ENCODE measurements around the gene DISP3.

Gene DISP3

DNA sequence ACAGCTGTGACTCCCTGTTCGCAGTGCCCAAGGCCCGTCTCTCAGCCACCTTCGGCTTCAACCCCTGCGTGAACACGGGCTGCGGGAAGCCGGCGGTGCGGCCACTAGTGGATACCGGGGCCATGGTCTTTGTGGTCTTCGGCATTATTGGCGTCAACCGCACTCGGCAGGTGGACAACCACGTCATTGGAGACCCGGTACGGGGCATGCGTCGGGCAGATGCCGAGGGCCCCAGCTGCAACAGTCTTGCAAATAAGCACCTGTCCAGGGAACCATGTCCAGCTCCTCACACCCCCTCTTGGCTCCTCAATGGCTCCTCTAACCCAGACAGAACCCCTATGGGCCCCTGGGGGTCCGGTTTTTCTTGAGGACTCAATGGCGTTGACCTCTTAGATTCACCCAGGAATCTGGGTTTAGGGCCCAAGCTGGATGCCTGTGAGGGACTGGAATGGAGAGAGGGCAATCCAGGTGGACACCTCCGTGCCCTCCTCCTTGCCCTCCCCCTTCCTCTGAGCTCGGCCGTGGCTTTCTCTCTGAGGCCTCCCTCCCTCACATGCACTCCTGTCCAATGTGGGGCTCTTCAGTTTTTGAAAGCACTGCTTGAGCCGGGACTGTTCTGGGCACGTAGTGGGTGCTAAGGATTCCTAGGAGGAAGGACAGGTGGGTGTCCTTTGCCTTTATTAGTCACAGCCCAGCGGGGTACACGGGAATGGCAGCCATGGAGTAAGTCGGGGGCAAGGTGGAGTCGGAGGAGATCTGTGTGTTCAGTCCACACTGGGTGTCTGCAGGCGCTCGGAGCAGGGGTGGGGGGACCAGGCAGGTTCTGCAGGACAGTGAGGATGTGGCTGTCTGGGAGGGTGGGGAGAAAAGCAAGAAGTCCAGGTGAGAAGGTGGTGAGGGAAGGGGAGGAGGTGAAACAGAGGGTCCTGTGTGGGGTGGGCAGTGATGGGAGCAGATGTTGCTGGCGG lies 51.1 kb downstream of the DISP3 start:
- H3K4me3 ChIP-seq = no peak overlapping the region
- peaks cover 0 to 11% (median 0%) of the 10 kb centered on the region in 10 experiments; a peak in 4 of 20 replicates for H3K4me1 ChIP-seq
- no peak overlapping the region for H3K4me2 ChIP-seq
- H3K36me3 ChIP-seq = no peaks in the 10 kb centered on the region
- no peak overlapping the region for H3K9ac ChIP-seq
- TF ChIP-seq Cebpa-rat (IDR thresholded peaks at IDR 0.05) = no peak
- H3K27ac ChIP-seq = no peak overlapping the region
- H3K9me3 ChIP-seq (replicated peaks in 1 of 11) = no peaks in the 10 kb centered on the region
- H3K27me3 ChIP-seq = no peaks in the 10 kb centered on the region
- peaks cover 0 to 19% (median 0%) of the 10 kb centered on the region in 11 experiments; a peak in 4 of 22 replicates for H4K20me1 ChIP-seq

DNA sequence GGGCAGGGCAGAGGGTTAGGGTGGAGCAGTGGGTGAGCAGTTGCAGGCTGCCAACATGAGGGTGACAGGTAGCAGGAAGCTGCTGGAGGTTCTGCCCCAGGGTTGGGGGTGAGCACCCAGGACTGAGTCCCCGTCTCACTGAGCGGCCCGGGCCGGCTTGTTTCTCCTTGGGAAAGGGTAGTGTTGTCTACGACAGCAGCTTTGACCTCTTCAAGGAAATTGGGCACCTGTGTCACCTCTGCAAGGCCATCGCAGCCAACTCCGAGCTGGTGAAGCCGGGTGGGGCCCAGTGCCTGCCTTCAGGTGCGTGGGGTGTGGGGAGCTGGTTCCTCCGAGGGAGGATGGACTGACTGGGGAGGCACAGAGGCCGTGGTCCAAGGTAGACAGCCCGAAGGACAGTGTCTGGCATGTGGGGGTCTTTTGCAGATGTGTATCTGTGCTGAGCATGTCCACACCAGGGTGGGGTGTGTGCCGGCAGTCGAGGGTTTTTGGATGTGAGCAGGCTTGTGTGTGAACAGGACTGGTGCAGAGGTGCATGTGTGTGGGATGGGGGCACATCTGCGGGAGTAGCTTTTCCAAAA lies 51.9 kb downstream of the DISP3 start:
- no peaks in the 10 kb centered on the region for H3K36me3 ChIP-seq
- peaks cover 0 to 11% (median 0%) of the 10 kb centered on the region in 10 experiments; a peak in 4 of 20 replicates for H3K4me1 ChIP-seq
- no peak overlapping the region for H3K9ac ChIP-seq
- H4K20me1 ChIP-seq = peaks cover 0 to 13% (median 0%) of the 10 kb centered on the region in 11 experiments; a peak in 5 of 22 replicates
- H3K4me2 ChIP-seq = no peak overlapping the region
- H3K27me3 ChIP-seq = no peaks in the 10 kb centered on the region
- TF ChIP-seq Cebpa-rat (IDR thresholded peaks at IDR 0.05) = no peak
- H3K27ac ChIP-seq = no peak overlapping the region
- H3K4me3 ChIP-seq = no peak overlapping the region
- H3K9me3 ChIP-seq (replicated peaks in 1 of 11) = no peaks in the 10 kb centered on the region

DNA sequence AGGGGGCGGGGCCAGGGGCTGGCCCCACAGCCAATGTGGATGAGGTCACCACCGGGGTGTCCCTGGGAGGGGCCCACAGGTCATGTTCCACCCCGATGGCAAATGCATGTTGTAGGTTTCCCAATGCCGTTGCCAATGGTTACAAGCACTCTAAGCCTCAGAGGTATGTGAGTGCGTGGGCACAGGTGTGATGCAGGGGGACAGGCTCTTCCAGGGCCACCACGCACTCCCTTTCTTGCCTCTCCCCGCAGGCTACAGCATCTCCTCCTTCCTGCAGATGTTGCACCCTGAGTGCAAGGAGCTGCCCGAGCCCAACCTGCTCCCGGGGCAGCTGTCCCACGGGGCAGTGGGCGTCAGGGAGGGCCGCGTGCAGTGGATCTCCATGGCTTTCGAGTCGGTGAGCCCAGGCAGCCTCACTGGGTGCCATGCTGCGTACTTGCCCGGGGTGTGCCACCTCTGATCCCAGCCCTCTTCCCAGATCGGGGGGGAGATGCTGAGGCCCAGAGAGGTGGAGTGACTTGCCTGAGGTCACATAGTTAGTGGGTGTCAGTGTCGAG lies 52.4 kb downstream of the DISP3 start:
- Histone ChIP-seq H3K4me1 (peaks cover 0 to 11% (median 0%) of the 10 kb centered on the region in 10 experiments; a peak in 4 of 20 replicates), H3K9ac (no peak overlapping the region), H3K9me3 (replicated peaks in 1 of 11) (no peaks in the 10 kb centered on the region), H3K27me3 (no peaks in the 10 kb centered on the region), H3K4me2 (no peak overlapping the region), H4K20me1 (peaks cover 0 to 18% (median 0%) of the 10 kb centered on the region in 11 experiments; a peak in 5 of 22 replicates), H3K4me3 (no peak overlapping the region), H3K27ac (no peak overlapping the region), H3K36me3 (no peaks in the 10 kb centered on the region)
- TF ChIP-seq Cebpa-rat (IDR thresholded peaks at IDR 0.05) = no peak

DNA sequence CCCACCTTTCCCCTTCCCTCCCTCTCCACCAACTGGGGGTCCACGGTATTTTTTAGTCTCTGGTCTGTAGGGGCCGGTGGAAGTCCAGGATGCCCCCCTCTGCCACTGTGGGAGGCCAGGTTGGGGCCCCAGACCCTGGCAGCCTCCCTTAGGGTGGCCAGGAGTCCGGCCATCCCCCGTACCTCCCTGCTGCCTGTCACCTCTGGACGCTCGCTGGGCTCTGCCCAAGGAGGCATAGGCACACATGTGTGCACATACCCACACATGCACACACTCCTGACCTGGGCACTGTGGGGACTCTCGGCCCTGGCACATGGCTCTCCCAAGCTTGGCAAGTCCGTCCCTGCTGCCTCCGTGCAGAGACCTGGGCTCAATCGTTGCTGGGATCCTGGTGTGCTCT lies 53.0 kb downstream of the DISP3 start:
- Histone ChIP-seq H3K9ac (no peak overlapping the region), H3K27me3 (no peaks in the 10 kb centered on the region), H3K4me2 (no peak overlapping the region; a peak in 1 of 22 replicates), H3K9me3 (replicated peaks in 1 of 11) (no peaks in the 10 kb centered on the region), H3K4me3 (no peak overlapping the region), H4K20me1 (peaks cover 0 to 21% (median 0%) of the 10 kb centered on the region in 11 experiments; a peak in 5 of 22 replicates), H3K4me1 (peaks cover 0 to 11% (median 0%) of the 10 kb centered on the region in 10 experiments; a peak in 4 of 20 replicates), H3K27ac (no peak overlapping the region), H3K36me3 (no peaks in the 10 kb centered on the region)
- no peak for TF ChIP-seq Cebpa-rat (IDR thresholded peaks at IDR 0.05)

DNA sequence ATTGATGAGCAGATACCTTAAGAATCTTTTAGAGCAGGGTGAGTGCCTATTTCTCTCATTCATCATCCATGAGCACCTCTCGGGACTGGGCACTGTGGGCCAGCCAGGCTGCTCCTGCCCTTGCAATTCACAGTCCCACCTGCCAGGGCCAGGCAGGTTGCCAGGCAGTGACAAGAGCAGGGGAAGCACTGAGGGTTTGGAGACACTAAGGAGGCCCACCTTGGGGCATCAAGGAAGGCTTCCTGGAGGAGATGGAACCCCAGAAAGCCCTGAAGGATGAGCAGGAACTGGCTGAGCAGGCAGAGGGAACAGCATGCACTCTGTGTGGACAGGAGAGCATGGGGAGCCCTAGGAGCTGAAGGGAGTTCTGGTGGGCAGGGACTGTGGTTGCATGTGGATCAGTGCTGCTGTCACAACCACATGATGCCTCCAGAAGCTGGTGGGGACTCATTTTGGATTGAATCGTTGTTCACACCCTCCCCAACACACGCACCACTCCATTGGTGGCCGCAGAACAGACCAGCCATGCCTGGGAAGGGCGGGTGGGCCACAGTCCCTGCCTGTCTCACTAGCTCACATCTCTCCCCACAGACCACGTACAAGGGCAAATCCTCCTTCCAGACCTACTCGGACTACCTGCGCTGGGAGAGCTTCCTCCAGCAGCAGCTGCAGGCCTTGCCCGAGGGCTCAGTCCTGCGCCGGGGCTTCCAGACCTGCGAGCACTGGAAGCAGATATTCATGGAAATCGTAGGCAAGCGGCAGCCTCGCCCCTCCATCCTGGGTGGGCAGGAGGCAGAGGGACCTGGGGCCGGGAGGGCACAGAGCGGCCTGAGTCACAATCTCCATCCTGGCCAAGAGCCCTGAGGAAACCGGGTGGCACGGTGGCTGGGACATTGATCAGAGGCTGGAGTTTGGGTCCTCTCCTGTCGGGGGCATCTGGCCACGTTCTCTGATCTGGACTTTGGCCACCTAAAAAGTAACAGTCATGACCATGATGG lies 55.1 kb downstream of the DISP3 start:
- Histone ChIP-seq H4K20me1 (peaks cover 0 to 21% (median 0%) of the 10 kb centered on the region in 11 experiments; a peak in 4 of 22 replicates), H3K27me3 (no peaks in the 10 kb centered on the region), H3K36me3 (no peaks in the 10 kb centered on the region), H3K9me3 (replicated peaks in 1 of 11) (no peaks in the 10 kb centered on the region), H3K27ac (no peak overlapping the region), H3K4me1 (peaks cover 0 to 11% (median 0%) of the 10 kb centered on the region in 10 experiments; a peak in 4 of 20 replicates), H3K4me2 (no peak overlapping the region), H3K9ac (no peak overlapping the region), H3K4me3 (no peak overlapping the region)
- TF ChIP-seq Cebpa-rat (IDR thresholded peaks at IDR 0.05) = no peak

DNA sequence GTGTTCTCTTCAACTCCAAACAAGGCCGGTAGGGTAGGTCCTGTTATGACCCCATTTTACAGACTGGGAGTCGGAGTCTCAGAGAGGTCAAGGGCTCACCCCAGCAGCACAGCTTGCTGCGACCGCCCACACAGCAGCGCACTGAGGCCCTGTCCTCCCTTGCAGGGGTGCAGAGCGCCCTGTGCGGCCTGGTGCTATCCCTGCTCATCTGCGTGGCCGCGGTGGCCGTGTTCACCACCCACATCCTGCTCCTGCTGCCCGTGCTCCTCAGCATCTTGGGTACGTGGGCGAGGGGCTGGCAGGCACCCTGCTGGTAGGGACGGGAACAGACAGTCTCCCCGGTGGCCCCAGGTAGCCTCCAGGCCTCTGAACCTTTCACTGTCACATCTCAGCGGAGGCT lies 55.9 kb downstream of the DISP3 start:
- Histone ChIP-seq H3K36me3 (no peaks in the 10 kb centered on the region), H3K4me3 (no peak overlapping the region), H3K27ac (no peak overlapping the region), H3K9me3 (replicated peaks in 1 of 11) (no peaks in the 10 kb centered on the region), H3K4me1 (peaks cover 0 to 11% (median 0%) of the 10 kb centered on the region in 10 experiments; a peak in 4 of 20 replicates), H3K9ac (no peak overlapping the region), H3K27me3 (no peaks in the 10 kb centered on the region), H3K4me2 (no peak overlapping the region), H4K20me1 (peaks cover 0 to 21% (median 0%) of the 10 kb centered on the region in 11 experiments; a peak in 3 of 22 replicates)
- TF ChIP-seq Cebpa-rat (IDR thresholded peaks at IDR 0.05) = no peak

DNA sequence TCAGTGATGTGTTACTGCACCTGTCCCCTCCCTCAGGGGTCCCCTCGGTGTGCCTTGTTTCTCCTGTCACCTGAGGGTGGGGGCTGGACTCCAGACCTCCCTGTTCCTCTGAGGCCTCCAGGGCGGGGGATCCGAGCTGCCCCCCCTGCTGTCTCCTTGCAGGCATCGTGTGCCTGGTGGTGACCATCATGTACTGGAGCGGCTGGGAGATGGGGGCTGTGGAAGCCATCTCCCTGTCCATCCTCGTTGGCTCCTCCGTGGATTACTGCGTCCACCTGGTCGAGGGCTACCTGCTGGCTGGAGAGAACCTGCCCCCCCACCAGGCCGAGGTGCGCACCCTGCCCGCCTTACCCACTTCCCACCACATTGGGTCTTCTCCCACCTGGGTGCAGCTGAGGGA lies 56.4 kb downstream of the DISP3 start:
- no peaks in the 10 kb centered on the region for H3K27me3 ChIP-seq
- no peak overlapping the region for H3K27ac ChIP-seq
- H3K4me3 ChIP-seq = no peak overlapping the region
- H3K4me2 ChIP-seq = no peak overlapping the region
- H3K9me3 ChIP-seq (replicated peaks in 1 of 11) = no peaks in the 10 kb centered on the region
- H3K9ac ChIP-seq = no peak overlapping the region
- no peak for TF ChIP-seq Cebpa-rat (IDR thresholded peaks at IDR 0.05)
- H3K4me1 ChIP-seq = peaks cover 0 to 11% (median 0%) of the 10 kb centered on the region in 10 experiments; a peak in 4 of 20 replicates
- H4K20me1 ChIP-seq = peaks cover 0 to 21% (median 0%) of the 10 kb centered on the region in 11 experiments; a peak in 3 of 22 replicates
- no peaks in the 10 kb centered on the region for H3K36me3 ChIP-seq

Data from BLaER1 treated with 17β-estradiol and CSF1 and Interleukin-3, amounts not matched to agents 10 nM and 100 nM (cell line).